Thymus (tissue), 11 donors: ENCODE results near the gene COPA. TPM values are rescaled to one million over a fixed set of nuclear protein-coding genes. Genes with fewer than 3 reads are reported as not detected.

Source experiments
- DNase-seq, 9 donors: peaks; one replicate each; pipeline ENCODE4 v3.0.0-alpha.2; 2013; ENCODE audit warnings: low spot score in 9 of 9, low read depth in 6 of 9, missing footprints in 1 of 9
- H3K27ac ChIP-seq, 2 donors: one replicate each; pipeline ENCODE4 v1.5.1; 2013; ENCODE audit warnings: control low read depth in 1 of 2, low read depth in 1 of 2, low read length in 1 of 2, mild to moderate bottlenecking in 1 of 2, moderate library complexity in 1 of 2
- H3K27me3 ChIP-seq, 2 donors: one replicate each; pipeline ENCODE4 v1.5.1; 2013; ENCODE audit warnings: low read length in 1 of 2; ENCODE audit not compliant: control insufficient read depth in 2 of 2, insufficient read depth in 1 of 2
- H3K36me3 ChIP-seq, 2 donors: one replicate each; pipeline ENCODE4 v1.5.1; 2013; ENCODE audit warnings: low read length in 1 of 2, mild to moderate bottlenecking in 1 of 2, moderate library complexity in 1 of 2; ENCODE audit not compliant: control insufficient read depth in 2 of 2, insufficient read depth in 2 of 2
- H3K4me1 ChIP-seq, 2 donors: one replicate each; pipeline ENCODE4 v1.5.1; 2013; ENCODE audit warnings: low read length in 2 of 2; ENCODE audit not compliant: control insufficient read depth in 2 of 2, insufficient read depth in 2 of 2
- H3K4me3 ChIP-seq, 2 donors: one replicate each; pipeline ENCODE4 v1.5.1; 2013; ENCODE audit warnings: low read length in 2 of 2, control low read depth in 1 of 2, mild to moderate bottlenecking in 1 of 2
- H3K9me3 ChIP-seq, 2 donors: one replicate each; pipeline ENCODE4 v1.5.1; 2013; ENCODE audit warnings: low read length in 1 of 2, mild to moderate bottlenecking in 1 of 2; ENCODE audit not compliant: control insufficient read depth in 2 of 2, insufficient read depth in 1 of 2
- WGBS: extraction: QIAGEN DNeasy Blood & Tissue Kit; methylation state at CpG from one replicate; pipeline ENCODE4 v1.1.7; 2013; 5-methylcytosine and 5-hydroxymethylcytosine counted together
- polyA plus RNA-seq: library from polyadenylated mRNA; stranded (reverse); fragments of 200-250 nt; gene quantifications from one replicate; pipeline ENCODE4 v1.2.3, GENCODE V29; 2013
- total RNA-seq: library from RNA; stranded (reverse); fragments of 120-200 nt; gene quantifications from one replicate; pipeline ENCODE4 v1.2.4, GENCODE V29; 2013
- donor health status: healthy.

COPA gene
- total and polyA plus RNA-seq, 2 donors: 61.5 to 80.2 TPM

DNA sequence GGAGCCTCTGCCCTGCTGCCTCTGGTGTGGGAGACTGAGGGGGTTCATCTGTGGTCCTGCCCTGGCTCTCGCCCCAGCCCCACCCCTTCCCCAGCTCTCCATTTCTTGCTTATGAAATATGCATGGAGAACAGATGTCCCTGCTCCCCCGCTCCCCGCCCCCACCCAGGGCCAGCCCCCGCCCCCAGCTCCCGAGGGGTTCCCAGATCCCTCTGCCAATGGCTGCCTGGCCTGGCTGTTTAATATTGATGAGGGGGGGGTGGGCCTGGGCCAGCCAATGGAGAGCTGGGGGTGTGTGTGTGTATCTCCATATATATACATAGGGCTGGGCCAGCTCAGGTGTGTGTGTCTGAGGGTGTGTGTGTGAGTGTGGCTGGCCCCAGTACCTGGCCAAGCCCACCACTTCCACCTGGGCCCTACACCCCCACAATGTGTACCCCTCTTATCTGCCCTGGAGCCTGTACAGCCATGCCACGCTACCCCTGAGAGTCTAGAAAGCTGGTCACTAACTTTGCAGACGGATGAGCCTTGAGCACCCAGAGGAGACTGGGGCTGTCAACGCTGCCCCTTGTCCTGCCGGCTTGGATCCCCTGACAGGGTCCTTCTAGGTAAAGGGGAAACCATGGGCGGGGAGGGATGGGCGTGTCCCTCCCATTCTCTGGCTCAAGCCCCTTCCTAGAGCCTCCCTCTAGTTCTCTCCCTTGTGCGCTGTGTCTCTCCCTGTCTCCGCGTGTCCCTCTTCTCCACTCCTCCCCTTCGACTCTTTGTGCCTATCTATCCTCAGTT, 23.9 kb upstream of the COPA start, which contains the start of gene NHLH1:
Gene NHLH1, plus strand, starts transcription at position 341 of the 785 bp plus-strand sequence. CDS start 3,661 bp downstream, outside the sequence.
- DNase-seq: no peak
- Histone ChIP-seq H3K27me3 (peaks cover 0 to 3% of the 10 kb centered on the region in 2 donors), H3K4me1 (no peaks in the 10 kb centered on the region), H3K27ac (peak within 1 kb of the TSS in 1 of 2 donors; percentile 13), H3K36me3 (no peaks in the 10 kb centered on the region), H3K9me3 (no peaks in the 10 kb centered on the region), H3K4me3 (no peak within 1 kb of the TSS)
- WGBS: 94% methylated on average over 15 of the region's 15 CpGs

GRCh38 chr1:160365325-160365724, 22.3 kb upstream of the COPA start:
- Histone ChIP-seq H3K4me1 (no peaks in the 10 kb centered on the region), H3K4me3 (no peak overlapping the region), H3K27ac (no peak overlapping the region), H3K9me3 (no peaks in the 10 kb centered on the region), H3K36me3 (peaks cover 2 to 6% of the 10 kb centered on the region in 2 donors), H3K27me3 (peaks cover 0 to 3% of the 10 kb centered on the region in 2 donors)
- DNase-seq: no peak
- 81% methylated on average over 1 of the region's 1 CpG for WGBS

DNA sequence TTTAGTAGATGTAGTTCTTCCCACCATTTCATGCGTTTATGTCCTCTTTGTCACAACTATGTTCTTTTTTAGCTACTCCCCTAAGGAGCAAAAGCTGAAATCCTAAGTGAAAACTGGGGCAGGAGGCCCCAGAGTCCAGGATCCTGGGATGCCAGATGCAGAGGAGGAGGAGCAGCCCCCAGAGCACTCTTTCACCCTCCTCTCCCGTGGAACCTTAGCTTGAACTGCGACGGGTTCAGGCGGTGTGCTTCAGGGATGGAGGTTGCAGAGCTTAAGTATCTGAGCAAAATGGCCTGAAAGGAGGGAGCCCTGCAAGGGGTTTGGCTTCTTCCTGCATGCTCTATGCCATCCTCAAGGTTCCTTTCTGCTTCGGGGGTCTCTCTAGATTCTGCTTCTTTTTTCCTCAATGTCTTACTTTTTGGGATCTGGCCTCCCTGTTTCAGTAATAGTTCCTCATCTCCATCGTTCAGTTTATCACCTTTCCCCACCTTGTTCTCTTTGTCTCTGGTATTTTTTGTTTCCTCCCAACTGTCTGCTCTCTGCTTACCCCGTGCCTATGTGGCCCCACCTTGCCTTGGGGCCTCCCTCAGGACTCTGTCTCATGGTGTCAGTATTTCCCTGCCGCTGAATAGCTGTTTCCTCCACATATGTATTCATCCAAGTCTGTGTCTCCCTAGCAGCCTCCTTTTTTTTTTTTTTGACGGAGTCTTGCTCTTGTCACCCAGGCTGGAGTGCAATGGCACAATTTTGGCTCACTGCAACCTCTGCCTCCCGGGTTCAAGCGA, 21.1 kb upstream of the COPA start:
- Histone ChIP-seq H3K36me3 (peaks cover 11 to 16% of the 10 kb centered on the region in 2 donors), H3K4me3 (no peak overlapping the region), H3K9me3 (no peaks in the 10 kb centered on the region), H3K4me1 (no peaks in the 10 kb centered on the region), H3K27me3 (peaks cover 0 to 3% of the 10 kb centered on the region in 2 donors), H3K27ac (no peak overlapping the region)
- no peak for DNase-seq
- WGBS: 86% methylated on average over 12 of the region's 12 CpGs

DNA sequence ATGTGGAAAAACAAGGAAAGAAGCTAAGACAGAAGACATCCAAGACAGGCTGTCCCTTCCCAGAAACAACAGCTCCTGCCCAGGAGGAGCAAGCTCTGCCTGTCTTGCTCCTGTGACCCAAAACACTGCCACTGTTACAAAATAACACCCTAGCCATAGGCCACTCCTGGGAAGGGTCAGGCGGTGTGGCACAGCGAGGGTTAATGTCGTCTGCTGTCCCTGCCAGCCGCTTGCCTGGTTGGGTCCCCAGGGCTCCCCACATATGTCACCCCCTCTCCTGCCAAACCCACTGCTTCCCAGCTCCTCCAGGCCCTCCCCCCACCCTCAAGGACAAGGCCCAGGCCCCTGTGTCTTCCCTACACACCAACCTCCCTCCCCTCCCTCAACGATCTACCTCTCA, 20.0 kb upstream of the COPA start:
- peaks cover 0 to 3% of the 10 kb centered on the region in 2 donors for H3K27me3 ChIP-seq
- H3K4me1 ChIP-seq: no peaks in the 10 kb centered on the region
- no peak overlapping the region for H3K4me3 ChIP-seq
- H3K9me3 ChIP-seq: no peaks in the 10 kb centered on the region
- DNase-seq: no peak
- 88% methylated on average over 5 of the region's 5 CpGs for WGBS
- H3K36me3 ChIP-seq: peaks cover 18 to 26% of the 10 kb centered on the region in 2 donors
- no peak overlapping the region for H3K27ac ChIP-seq

DNA sequence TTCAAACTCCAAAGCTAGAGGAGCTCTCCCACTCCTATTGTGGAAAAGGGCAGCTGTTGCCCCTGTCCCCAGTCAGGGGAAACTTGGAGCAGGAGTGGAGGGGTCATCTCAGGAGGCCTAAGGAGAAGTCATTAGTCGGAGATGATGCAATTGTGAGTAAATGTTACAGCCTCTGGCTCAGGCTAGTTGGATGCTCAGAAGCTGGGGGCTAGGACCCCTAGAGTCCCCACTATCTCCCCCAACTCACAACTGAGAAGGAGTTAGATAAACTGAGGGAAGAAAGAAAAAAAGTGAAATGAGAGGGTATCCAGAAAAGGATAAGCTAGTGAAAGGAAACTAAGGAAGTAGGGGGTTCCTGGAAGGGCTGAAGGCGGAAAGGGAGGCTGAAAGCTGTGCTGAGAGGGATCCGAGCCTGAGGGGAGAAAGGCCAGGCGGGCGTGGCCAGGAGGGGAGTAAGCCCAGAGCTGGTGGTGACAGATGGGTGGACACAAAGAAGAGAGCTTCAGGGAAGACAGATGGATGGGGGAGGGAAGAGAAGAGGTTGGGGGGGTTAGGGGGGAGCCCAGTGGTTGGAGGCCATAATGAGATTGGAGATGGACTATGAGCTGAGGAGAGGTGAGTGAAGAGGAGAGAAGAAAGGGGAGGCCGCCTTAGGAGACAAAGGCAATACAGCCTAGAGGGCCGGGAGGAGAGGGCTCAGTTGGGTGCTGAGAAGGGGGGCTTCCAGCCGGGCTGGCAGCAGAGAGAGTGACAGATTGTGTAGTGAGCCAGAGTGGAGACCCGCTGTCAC, 19.3 kb upstream of the COPA start:
- Histone ChIP-seq H3K4me1 (no peaks in the 10 kb centered on the region), H3K36me3 (peaks cover 24 to 32% of the 10 kb centered on the region in 2 donors), H3K27me3 (peaks cover 0 to 3% of the 10 kb centered on the region in 2 donors), H3K27ac (no peak overlapping the region), H3K4me3 (no peak overlapping the region), H3K9me3 (no peaks in the 10 kb centered on the region)
- WGBS: 96% methylated on average over 9 of the region's 9 CpGs
- no peak for DNase-seq

DNA sequence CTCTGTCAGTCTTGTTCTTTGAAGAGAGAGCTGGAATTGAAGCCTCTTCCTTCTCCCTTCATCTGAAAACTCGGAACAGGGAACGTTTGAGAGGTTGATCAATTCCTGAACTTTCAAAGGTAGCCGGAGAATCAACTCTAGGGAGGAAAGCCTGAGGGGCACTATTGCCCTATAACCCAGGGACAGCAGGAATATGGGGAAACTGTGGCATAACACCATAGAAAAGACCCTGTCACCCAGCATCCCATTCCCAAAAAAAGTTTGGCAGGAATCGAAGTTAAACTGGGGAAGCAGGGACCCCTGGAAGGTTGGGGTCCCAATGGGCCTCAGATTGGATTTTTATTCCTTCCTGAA, 18.7 kb upstream of the COPA start:
- DNase-seq: no peak
- no peak overlapping the region for H3K27ac ChIP-seq
- no peaks in the 10 kb centered on the region for H3K27me3 ChIP-seq
- WGBS: 84% methylated on average over 4 of the region's 4 CpGs
- peaks cover 30 to 38% of the 10 kb centered on the region in 2 donors for H3K36me3 ChIP-seq
- H3K4me3 ChIP-seq: no peak overlapping the region
- H3K9me3 ChIP-seq: no peaks in the 10 kb centered on the region
- no peaks in the 10 kb centered on the region for H3K4me1 ChIP-seq

- no peak for DNase-seq
- WGBS: 95% methylated on average over 2 of the region's 2 CpGs
- no peaks in the 10 kb centered on the region for H3K27me3 ChIP-seq
- no peaks in the 10 kb centered on the region for H3K9me3 ChIP-seq
- no peak overlapping the region for H3K27ac ChIP-seq
- no peaks in the 10 kb centered on the region for H3K4me1 ChIP-seq
- no peak overlapping the region for H3K4me3 ChIP-seq
- peaks cover 36 to 44% of the 10 kb centered on the region in 2 donors for H3K36me3 ChIP-seq
Measured at GRCh38 chr1:160361199-160361598, 18.1 kb upstream of the COPA start.

GRCh38 chr1:160360227-160360695, 17.2 kb upstream of the COPA start:
- Histone ChIP-seq H3K4me3 (no peak overlapping the region), H3K27ac (no peak overlapping the region), H3K27me3 (no peaks in the 10 kb centered on the region), H3K4me1 (no peaks in the 10 kb centered on the region), H3K36me3 (peaks cover 45 to 53% of the 10 kb centered on the region in 2 donors), H3K9me3 (no peaks in the 10 kb centered on the region)
- DNase-seq: no peak
- 96% methylated on average over 8 of the region's 8 CpGs for WGBS
